ENCODE data around the gene BIRC2.
A peak's percentile ranks its signal among the peaks of the same experiment; 100 is the strongest.
"Not testable (repeated sequence)": the region's sequence is repeated elsewhere in the genome, so short reads cannot be mapped to it uniquely, and the experiment has no call there.

BIRC2 gene

DNA sequence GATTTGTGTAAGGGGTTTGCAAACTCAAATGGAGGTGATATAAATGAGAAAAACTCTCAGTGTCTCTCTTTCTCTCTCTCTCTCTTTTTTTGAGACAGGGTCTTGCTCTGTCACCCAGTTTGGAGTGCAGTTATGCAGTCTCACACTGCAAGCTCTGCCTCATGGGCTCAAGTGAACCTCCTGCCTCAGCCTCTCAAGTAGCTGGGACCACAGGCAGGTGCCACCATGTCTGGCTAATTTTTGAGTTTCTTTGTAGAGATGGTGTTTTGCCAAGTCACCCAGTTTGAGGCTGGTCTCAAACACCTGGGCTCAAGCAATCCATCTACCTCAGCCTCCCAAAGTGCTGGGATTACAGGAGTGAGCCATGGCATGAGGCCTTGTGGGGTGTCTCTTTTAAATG, 26.8 kb upstream of the BIRC2 start:
- in situ Hi-C loops (cut with HindIII; ENCODE audit: low pct_ligation_motif_present, low pct_unique_long_range_greater_than_20kb, low sequenced_read_pairs), result no loop called here
- no peak for DNase-seq

DNA sequence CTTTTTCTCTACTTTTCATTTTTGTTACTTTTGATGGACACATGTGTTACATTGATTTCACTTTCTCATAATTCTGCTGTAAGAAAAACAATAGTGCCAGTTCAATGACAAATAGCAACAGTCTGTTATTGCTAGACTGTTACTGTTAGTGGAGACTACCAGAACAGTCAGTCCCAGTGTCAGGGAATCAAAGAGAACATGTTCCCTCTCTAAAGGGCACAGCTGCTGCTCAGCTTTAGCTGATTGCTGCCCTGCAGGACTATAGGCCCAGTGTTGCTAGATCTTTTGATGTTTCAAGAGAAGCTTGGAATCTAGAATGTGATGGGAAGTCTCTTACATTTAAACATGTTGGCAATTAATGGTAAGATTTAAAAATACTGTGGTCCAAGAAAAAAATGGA, 26.3 kb upstream of the BIRC2 start:
- in situ Hi-C loops (cut with HindIII; ENCODE audit: low pct_ligation_motif_present, low pct_unique_long_range_greater_than_20kb, low sequenced_read_pairs), result no loop called here
- no peak for DNase-seq

DNA sequence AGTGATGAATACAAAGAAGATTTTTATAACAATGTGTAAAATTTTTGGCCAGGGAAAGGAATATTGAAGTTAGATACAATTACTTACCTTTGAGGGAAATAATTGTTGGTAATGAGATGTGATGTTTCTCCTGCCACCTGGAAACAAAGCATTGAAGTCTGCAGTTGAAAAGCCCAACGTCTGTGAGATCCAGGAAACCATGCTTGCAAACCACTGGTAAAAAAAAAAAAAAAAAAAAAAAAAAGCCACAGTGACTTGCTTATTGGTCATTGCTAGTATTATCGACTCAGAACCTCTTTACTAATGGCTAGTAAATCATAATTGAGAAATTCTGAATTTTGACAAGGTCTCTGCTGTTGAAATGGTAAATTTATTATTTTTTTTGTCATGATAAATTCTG, 24.5 kb upstream of the BIRC2 start:
- in situ Hi-C loops (cut with HindIII; ENCODE audit: low pct_ligation_motif_present, low pct_unique_long_range_greater_than_20kb, low sequenced_read_pairs), result no loop called here
- DNase-seq, result peak; percentile 39

DNA sequence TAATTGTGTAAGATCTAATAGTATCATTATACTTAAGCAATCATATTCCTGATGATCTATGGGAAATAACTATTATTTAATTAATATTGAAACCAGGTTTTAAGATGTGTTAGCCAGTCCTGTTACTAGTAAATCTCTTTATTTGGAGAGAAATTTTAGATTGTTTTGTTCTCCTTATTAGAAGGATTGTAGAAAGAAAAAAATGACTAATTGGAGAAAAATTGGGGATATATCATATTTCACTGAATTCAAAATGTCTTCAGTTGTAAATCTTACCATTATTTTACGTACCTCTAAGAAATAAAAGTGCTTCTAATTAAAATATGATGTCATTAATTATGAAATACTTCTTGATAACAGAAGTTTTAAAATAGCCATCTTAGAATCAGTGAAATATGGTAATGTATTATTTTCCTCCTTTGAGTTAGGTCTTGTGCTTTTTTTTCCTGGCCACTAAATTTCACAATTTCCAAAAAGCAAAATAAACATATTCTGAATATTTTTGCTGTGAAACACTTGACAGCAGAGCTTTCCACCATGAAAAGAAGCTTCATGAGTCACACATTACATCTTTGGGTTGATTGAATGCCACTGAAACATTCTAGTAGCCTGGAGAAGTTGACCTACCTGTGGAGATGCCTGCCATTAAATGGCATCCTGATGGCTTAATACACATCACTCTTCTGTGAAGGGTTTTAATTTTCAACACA, 23.3 kb upstream of the BIRC2 start:
- in situ Hi-C loops (cut with HindIII; ENCODE audit: low pct_ligation_motif_present, low pct_unique_long_range_greater_than_20kb, low sequenced_read_pairs), result no loop called here
- DNase-seq, result no peak

DNA sequence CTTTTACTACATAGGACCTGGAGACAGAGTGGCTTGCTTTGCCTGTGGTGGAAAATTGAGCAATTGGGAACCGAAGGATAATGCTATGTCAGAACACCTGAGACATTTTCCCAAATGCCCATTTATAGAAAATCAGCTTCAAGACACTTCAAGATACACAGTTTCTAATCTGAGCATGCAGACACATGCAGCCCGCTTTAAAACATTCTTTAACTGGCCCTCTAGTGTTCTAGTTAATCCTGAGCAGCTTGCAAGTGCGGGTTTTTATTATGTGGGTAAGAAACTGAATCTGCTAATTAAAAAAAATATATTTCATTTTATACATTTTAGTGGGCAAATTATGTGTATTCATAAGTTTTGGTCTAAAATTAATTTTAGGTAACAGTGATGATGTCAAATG, 21.9 kb upstream of the BIRC2 start:
- in situ Hi-C loops (cut with HindIII; ENCODE audit: low pct_ligation_motif_present, low pct_unique_long_range_greater_than_20kb, low sequenced_read_pairs), result no loop called here
- no peak for DNase-seq

DNA sequence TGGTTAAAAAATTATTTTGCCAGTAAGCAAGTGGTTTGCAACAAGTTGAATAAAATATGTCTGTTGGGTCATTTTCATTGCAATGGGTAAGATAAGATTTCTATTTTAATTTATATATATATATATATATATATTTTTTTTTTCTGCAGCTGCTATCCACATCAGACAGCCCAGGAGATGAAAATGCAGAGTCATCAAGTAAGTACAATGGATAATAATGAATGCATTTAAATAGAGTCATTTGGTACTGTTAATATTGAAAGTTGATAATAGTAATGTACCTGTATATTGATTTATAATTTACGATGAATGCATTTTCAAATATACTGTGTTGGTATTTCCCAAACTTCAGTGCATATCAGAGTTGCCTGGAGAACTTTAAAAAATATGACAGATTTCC, 18.3 kb upstream of the BIRC2 start:
- in situ Hi-C loops (cut with HindIII; ENCODE audit: low pct_ligation_motif_present, low pct_unique_long_range_greater_than_20kb, low sequenced_read_pairs), result no loop called here
- DNase-seq, result no peak

DNA sequence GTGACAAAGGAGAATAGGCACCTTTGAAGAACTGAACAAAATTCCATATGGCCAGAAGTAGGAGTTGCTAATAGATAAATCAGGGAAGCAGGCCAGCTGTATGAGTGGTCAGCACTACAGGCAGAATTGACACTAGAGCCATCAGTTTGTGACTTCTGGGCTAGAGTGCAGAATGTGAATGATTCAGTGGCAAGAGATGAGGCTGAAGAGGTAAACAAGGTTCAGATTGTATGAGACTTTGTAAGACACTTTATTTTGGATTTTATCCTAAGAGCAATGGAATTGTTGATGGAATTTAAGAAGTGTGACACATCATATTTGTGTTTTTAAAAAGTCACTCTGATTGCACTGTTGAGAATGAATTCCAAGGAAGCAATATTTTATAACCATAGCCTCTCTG, 16.8 kb upstream of the BIRC2 start:
- no peak for DNase-seq
- in situ Hi-C loops (cut with HindIII; ENCODE audit: low pct_ligation_motif_present, low pct_unique_long_range_greater_than_20kb, low sequenced_read_pairs), result no loop called here

DNA sequence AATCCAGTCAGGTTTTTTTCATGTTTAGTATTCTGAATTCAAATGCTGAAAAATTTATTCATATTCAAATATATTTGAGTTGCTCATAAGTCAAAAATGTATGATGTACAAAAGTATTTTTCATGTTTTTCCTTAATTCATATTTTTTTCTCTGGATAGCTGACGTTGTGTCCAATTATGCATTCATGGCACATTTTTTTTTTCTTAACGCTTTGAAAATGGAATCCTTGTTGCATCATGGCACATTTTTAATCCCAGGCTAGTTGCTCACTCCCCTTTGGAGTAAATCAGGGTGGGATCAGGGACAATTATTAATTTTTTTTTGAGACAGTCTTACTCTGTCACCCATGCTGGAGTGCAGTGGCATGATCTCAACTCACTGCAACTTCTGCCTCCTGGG, 15.7 kb upstream of the BIRC2 start:
- no peak for DNase-seq
- in situ Hi-C loops (cut with HindIII; ENCODE audit: low pct_ligation_motif_present, low pct_unique_long_range_greater_than_20kb, low sequenced_read_pairs), result no loop called here

DNA sequence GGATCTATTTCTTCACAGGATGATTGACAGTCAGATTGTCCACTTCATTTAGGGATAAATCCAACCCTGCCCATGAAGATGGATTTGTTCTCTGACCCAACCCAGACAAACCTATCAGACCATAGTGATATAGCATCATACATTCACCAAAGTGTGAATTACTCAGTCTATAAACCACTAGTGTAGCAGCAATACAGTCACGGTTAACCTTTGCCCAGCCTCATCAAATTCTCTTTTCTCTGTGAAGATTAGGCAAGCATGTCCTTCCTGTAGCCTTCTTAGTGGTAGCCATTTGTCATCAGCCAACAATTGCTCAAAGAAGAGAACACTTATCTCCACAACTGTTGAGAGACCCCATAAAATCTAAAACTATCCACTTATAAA, 14.4 kb upstream of the BIRC2 start:
- in situ Hi-C loops (cut with HindIII; ENCODE audit: low pct_ligation_motif_present, low pct_unique_long_range_greater_than_20kb, low sequenced_read_pairs), result no loop called here
- no peak for DNase-seq

DNA sequence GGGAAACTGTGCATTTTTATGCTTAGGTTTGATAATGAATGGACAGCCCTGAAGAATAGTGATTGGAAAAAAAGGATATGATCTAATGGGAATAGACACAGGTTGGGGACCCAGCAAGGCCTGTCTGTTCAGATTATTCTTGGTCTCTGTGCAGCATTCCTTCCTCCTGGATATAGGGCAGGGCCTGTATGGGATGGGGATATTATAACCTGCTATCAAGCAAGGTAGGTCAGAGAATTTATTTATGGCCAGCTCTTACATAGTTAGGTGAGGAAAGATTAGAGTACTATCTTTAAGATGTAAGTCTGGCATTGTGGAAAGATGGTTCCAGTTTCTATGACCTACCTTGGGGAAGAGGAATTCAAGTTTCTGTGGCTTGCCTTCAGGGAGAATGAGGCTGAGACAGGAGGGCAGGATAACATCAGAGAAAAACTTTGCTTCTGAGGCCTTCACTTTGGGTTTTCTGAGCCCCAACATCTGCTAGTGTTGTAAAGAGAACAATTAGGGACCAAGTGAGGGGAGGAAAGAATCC, 8.5 kb upstream of the BIRC2 start:
- no peak for DNase-seq
- in situ Hi-C loops (cut with HindIII; ENCODE audit: low pct_ligation_motif_present, low pct_unique_long_range_greater_than_20kb, low sequenced_read_pairs), result no loop called here

DNA sequence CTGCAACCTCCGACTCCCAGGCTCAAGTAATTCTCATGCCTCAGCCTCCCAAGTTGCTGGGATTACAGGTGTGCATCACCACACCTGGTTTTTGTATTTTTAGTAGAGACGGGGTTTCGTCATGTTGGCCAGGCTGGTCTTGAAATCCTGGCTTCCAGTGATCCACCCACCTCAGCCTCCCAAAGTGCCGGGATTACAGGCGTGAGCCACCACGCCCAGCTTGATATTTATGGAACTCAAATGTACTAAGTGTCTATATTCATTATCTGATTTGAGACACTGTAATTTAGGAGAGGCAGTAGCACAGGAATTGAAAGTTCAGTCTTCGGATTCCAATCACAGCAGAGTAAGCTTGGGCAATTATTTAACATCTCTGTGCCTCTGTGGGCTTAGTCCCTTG, 5.7 kb upstream of the BIRC2 start:
- in situ Hi-C loops (cut with HindIII; ENCODE audit: low pct_ligation_motif_present, low pct_unique_long_range_greater_than_20kb, low sequenced_read_pairs); DNase-seq: not testable (repeated sequence)

DNA sequence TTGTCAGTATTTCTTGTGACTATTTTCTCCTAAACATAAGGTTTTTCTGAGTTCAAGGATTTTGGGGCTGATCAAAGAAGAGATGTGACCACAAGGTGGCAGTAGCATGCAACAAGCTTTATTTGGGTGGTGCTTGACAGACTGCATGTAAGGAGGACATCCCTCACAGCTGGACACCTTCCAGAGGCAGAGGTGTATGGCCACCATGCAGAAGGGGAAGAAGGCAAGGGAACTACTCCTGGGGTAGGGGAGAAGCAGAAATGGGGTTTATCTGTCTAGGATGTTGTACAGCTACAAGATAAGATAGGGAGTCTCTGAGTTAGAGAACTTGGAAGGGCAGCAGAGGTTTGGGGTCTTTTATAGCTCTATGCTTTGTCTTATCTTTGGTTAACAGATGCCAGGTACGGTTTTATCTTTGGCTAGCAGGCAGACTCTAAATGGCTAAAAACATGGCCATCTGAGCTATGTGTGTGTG, 5.1 kb upstream of the BIRC2 start:
- peak; percentile 76 for DNase-seq
- in situ Hi-C loops (cut with HindIII; ENCODE audit: low pct_ligation_motif_present, low pct_unique_long_range_greater_than_20kb, low sequenced_read_pairs), result no loop called here

DNA sequence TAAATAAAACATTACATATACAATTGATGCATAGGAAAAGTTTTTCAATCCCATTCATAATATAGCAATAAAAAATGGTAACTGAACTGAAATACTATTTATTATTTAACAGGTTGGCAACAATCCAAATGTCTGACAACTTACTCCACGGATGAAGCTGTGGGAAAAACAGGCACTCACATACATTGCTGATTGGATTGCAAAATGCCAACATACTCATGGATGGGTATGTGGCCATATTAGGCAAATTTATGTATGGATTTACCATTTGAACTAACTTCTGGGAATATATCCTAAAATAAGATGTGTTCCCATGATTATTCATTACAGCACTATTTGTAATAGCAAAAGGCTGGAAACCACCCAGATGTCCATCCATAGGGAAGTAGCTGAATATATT, 3.2 kb upstream of the BIRC2 start:
- no peak for DNase-seq
- in situ Hi-C loops (cut with HindIII; ENCODE audit: low pct_ligation_motif_present, low pct_unique_long_range_greater_than_20kb, low sequenced_read_pairs), result no loop called here

DNA sequence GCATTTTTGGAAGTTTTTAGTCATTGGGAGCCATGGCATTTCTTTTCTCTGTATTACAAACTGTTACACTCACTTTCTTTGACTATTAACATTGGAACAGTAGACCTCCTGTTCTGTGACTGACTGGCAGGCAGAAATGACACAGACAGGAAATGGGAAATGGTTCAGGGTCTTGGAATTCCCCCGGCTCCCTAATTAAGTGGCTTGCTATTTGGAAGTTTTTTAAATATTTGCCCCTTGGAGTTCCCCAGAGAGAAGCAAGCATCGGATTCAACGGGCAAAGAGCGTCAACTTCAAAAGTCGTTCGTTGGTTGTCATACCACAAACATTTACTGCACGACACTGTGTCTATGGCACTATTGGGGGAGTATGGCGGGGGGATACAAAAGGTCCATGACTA, 1.1 kb upstream of the BIRC2 start:
- in situ Hi-C loops (cut with HindIII; ENCODE audit: low pct_ligation_motif_present, low pct_unique_long_range_greater_than_20kb, low sequenced_read_pairs), result no loop called here
- DNase-seq, result peak; percentile 52

DNA sequence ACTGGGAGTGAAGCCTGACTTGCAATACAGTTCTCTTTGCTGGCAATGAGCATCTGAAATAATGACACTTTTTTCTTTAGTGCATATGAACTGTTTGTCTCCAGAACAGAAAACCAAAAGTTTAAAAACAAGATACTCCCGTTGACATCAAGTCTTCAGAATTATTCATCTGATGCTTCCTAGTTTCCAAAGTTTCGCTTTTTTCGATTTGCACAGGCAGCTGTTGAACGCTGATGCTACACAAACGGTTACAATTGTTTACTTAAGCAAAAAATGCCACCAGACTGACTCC, 612 bp upstream of the BIRC2 start:
- no peak for DNase-seq
- in situ Hi-C loops (cut with HindIII; ENCODE audit: low pct_ligation_motif_present, low pct_unique_long_range_greater_than_20kb, low sequenced_read_pairs), result no loop called here

DNA sequence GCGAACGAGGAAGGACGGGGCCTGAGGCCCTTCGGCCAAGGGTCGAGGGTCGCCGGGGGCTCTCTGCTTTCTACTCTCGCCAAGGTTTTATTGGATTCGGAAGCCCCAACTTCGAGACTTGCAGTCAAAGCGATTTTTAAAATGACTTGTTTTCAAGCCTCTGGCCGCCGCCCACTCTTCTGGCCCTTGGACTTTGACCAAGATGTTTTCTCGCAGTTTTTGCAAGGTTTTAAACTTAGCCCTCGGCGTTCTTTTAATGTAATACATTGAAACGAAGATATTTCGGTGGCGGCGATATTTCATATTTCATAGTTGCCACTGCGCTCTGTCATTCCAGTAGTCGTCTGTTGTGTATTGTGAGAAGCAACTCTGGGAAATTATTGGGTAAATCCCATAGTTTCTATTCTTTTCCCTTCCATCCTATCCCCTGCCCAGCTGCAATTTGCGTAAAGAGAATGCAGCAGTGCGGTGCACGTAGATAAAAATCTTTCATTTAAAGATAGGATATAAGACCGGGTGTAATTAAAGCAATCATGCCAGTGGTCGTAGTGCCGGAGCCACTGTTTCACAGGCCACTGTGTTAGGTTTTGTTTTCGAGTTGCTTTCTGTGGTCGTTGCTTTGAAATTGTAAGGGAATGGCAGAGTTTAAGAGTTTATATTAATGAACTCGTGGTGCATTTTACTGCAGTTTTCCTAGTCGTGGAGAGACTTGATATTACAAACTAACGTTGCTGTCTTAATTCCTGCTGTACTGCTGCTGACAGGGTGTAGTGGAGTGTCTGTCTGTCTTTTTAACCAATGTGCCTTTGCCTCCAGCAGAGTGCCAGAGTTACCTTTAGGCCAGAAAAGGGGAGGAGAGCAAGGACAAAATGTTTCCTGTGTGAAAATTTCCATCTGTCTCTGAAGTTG, 702 bp downstream of the BIRC2 start:
- in situ Hi-C loops (cut with HindIII; ENCODE audit: low pct_ligation_motif_present, low pct_unique_long_range_greater_than_20kb, low sequenced_read_pairs), result no loop called here
- peak; percentile 31 for DNase-seq

DNA sequence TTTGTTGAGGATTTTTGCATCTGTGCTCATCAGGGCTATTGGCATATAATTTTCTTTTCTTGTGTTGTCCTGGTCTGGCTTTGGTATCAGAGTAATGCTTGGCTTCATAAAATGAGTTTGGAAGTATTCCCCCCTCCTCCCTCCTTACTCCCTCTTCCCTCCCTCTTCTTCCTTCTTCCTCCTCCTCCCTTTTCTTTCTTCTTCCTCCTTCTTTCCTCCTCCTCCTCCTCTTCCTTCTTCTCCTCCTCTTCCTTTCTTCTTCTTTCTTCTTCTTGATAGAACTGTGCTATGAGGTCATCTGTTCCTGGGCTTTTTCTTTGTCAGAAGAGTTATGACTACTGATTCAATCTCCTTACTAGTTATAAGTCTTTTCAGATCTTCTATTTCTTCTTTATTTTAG, 10.1 kb downstream of the BIRC2 start:
- in situ Hi-C loops (cut with HindIII; ENCODE audit: low pct_ligation_motif_present, low pct_unique_long_range_greater_than_20kb, low sequenced_read_pairs), result no loop called here
- no peak for DNase-seq

DNA sequence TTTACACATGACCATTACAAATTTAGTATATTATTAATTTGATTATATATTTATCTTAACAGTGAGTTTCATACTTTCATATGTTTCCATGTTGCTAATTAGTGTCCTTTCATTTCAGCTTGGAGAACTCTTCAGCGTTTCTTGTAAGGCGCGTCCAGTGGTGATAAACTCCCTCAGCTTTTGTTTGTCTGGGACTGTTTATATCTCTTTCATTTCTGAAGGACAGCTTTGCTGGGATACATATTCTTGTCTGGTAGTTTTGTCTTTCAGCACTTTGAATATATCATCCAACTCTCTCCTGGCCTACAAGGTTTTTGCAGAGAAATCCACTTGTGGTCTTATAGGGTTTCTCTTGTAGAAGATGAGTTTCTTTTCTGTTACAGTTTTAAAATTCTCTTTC, 12.4 kb downstream of the BIRC2 start:
- no peak for DNase-seq
- in situ Hi-C loops (cut with HindIII; ENCODE audit: low pct_ligation_motif_present, low pct_unique_long_range_greater_than_20kb, low sequenced_read_pairs), result no loop called here

DNA sequence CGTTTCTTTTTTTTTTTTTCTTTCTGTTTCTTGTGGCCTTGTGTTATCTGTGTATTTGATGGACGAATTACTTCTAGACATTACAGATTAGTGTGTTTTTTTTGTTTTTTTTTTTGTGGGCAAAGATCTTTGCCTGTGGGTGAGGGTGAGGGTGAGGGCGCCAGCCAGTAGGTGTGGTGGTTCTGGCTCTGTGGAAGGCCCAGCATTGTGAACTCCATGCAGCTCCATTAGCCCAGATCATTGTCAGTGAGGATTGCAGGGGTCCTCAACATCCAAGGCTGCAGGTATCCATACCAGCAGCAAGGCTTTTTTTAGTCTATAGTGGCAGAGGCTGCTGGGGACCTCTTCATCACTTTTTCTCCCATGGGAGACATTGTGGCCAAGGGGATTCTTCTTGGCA, 13.7 kb downstream of the BIRC2 start:
- no peak for DNase-seq
- in situ Hi-C loops (cut with HindIII; ENCODE audit: low pct_ligation_motif_present, low pct_unique_long_range_greater_than_20kb, low sequenced_read_pairs), result no loop called here
